DMS153 treated with DMSO at 0.1 percent for 48 hours (cell line): ENCODE results near the gene ZIC1.

Experiments
- DNase-seq: peaks from one replicate; lab custom pipeline; 2025; ENCODE audit not compliant: unreplicated experiment; lab: John Stamatoyannopoulos, UW

Gene ZIC1

DNA sequence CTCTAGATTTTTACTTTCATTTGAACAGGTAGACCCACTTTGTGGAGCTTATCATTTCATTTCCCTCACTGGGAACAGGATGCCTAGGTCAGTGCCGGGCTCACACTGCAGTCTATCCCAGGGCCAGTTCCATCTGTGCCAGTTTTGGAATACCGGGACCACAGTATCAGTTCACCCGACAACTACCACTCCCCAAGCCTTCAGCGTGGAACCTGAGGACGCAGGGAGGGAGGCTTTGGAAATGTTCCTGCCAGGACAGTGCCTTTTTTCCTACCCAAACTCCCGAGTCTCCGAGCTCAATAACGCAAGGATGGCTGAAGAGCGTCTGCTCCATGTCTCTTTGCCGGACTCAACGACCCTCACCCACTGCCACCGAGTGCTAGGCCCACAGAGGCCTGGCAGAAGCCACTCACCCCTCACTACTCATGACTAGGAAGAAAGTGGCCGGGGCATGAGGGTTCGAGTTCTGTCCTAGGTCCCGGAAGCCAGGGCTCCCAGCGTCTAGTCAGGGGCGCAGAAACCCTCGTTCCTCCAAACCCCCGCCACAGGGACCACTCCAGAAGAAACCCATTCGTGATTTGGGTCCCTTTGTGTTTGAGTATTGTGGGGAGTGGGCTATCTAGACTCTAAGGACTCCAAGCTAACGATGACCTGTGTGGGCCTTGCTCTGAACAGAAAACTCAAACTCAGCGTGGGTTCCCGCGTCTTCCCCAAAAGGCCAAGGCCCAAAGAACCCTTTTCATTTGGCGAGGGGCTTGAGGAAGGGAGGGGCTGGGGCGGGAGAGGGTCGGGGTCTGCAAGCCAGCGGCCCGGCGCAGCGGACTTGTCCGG, 11.4 kb downstream of the ZIC1 start:
- DNase-seq = no peak

- DNase-seq = no peak
Observed at GRCh38 chr3:147421184-147421912, 12.2 kb downstream of the ZIC1 start.

GRCh38 chr3:147422196-147422595, 13.0 kb downstream of the ZIC1 start:
- DNase-seq = no peak

- no peak for DNase-seq
Observed at GRCh38 chr3:147422601-147423536, 13.7 kb downstream of the ZIC1 start.

- DNase-seq = no peak
Observed at GRCh38 chr3:147423537-147423797, 14.3 kb downstream of the ZIC1 start.

DNA sequence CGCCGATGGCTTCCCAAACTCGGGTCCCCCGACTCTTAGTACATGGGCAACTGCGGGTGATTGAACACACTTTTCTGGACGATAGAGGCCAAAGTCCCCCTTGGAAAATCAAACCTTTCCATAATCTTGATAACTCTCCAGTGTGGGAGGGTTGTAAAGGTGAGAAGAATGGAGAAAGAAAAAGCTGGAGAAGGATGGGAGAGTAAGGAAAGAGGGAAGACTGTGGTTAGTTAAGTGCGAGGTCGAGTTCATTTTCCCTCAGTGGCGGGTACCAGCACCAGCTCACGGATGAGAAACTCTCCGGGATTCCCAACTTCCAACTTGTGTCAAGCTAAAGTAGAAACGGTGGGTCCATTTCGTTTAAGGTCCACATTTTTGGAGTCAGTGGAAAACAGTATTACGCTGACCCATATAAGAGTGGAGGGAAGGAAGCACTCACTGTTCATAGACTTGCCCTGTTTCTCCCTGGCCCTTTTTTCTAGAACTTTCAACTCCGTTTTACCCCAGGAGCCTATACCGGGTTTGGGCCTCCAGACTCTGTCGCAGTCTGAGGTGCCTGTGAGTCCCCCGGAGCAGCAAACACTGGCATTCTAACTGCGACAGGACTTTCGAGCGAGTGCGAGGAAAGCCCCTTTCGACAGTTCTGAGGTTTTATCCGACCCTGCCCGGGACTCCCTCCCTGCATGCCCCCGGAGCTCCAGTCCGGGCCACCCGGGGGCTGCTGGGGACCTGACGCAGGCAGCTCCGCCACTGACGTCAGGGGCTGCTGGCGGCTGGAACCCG, 14.8 kb downstream of the ZIC1 start:
- DNase-seq = no peak

DNA sequence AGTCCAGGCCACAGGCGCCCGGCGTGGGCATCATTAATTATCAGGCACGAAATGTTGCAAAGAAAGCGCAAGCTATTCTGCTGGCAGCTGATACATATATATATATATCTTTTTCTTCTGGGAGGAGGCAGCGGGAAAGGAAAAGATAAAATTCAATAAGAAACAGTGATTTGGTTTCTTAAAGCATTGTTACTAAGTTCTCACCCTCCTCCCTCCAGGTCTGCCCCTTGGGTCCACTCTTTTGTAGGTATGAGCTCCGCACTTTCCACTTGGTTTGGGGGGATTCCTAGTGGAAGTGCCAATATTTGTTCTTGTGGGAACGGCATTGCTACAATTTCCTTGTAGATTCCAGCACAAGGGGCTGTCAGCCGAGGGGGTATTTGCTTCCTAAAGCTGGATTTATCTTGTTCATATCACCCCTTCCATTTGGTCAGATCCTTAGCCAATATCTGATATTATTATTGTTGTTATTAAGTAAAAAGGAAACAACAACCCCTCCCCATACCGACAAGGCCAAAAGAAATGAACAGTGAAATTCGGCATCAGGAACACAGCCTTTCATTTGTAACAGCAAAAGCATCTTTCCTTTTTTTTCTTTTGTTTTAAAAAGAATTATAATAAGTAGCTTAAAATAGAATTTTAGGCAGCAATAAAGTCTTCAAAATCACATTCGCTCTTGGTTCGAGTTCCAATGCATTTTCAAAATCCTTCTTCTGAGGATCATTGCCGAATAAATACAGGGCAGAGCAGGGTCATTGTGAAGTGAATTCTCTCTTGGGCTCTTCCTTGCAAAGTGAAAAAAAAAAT, 15.6 kb downstream of the ZIC1 start:
- DNase-seq = no peak

GRCh38 chr3:147425388-147425850, 16.3 kb downstream of the ZIC1 start:
- no peak for DNase-seq

DNA sequence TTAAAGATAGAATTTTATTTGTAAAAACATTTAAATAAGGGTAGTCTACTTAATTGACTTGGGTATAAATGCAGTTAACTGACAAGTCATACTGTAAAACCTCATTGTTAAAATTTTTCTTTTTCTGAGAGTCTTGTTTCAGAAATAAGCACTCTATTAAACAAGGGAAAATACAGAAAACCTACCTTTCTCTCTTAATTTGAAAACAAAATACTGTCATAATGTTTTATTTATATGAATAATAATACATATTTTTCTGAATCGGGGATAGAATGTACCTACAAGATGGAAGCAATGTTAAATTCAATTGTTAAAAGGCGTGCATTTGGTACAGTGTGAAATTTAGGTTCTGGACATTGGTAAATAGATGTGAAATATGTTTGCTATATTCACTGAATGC, 17.8 kb downstream of the ZIC1 start:
- DNase-seq = no peak

- no peak for DNase-seq
Observed at GRCh38 chr3:147427746-147428145, 18.6 kb downstream of the ZIC1 start.

- DNase-seq = no peak
Observed at GRCh38 chr3:147428326-147428725, 19.2 kb downstream of the ZIC1 start.

- DNase-seq = no peak
Observed at GRCh38 chr3:147428754-147429153, 19.6 kb downstream of the ZIC1 start.

- DNase-seq = no peak
Observed at GRCh38 chr3:147431751-147432150, 22.6 kb downstream of the ZIC1 start.

- no peak for DNase-seq
Observed at GRCh38 chr3:147447224-147447623, 38.1 kb downstream of the ZIC1 start.

GRCh38 chr3:147449669-147450068, 40.5 kb downstream of the ZIC1 start:
- no peak for DNase-seq

GRCh38 chr3:147458995-147459704, 50.0 kb downstream of the ZIC1 start:
- no peak for DNase-seq

DNA sequence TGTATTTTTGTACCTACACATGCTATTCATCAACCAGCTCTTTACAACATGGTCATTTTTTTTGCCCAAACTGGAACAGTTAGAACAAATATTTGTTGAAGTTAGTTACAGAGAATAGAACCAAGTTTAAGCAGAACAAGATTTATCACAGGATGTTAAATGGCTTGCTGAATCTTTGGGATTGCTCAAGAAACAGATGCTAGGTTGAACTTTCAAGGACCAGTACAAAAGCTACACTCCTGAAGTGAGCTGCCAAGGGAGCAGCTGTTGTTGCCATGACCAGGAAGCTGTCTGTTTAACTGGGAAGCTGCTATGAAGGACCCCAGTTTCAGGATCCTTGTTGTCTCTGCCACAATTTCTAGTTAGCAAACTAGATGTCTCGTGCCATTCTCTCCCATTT, 53.7 kb downstream of the ZIC1 start:
- no peak for DNase-seq
